K562 (cell line): Measurements from ENCODE around the gene SYNE2.

Source experiments
- EZH2 ChIP-seq: IDR thresholded peaks from 2 replicates; pipeline ENCODE4 v1.6.1; 2012; ENCODE audit warnings: low read depth, mild to moderate bottlenecking, inconsistent platforms, low read length, borderline replicate concordance
- NR2C2 ChIP-seq, 2 experiments: fragments of 200-800 bp in 1 of 2; sonication (Bioruptor generic) in 1 of 2; sonication (generic) in 1 of 2; formaldehyde crosslinking in 1 of 2; IDR thresholded peaks; 2 replicates each; pipeline versions ENCODE4 v1.6.1 to v1.8.0; 2016 to 2022; ENCODE audit warnings: mild to moderate bottlenecking in 1 of 2, missing compliant biosample characterization in 1 of 2, missing genetic modification characterization in 1 of 2, missing genetic modification reagents in 1 of 2
- TF ChIP-seq, protein P1 (sequence below): fragments of 450-650 bp; IDR thresholded peaks from 2 replicates; pipeline ENCODE4 v1.6.1; 2016; ENCODE audit warnings: antibody characterized with exemption

DNA sequence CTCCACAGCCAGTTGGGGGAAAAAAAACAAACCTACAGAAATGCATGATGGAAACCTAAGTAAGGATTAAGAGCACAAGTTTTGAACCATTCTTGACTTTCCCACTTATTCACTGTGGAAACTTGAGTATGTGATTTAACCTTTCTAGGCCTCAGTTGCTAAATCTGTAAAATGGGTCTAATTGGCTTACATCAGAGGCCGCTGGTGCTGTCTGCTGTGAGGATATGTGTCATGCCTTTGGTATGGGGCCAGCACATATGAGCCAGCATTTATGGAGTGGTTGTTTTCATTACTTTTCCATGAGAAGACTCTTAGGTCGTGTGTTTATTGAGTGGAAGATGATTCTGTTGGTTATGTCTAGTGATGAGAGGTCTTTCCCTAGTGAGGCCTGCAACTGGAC is 339.0 kb downstream of the SYNE2 start:
- TF ChIP-seq NR2C2 (CRISPR knock-in tag; IDR thresholded peaks at IDR 0.05) (no peak), NR2C2 (tag; IDR thresholded peaks at IDR 0.05) (no peak), EZH2 (no peak)
- TF ChIP-seq, protein P1, sequence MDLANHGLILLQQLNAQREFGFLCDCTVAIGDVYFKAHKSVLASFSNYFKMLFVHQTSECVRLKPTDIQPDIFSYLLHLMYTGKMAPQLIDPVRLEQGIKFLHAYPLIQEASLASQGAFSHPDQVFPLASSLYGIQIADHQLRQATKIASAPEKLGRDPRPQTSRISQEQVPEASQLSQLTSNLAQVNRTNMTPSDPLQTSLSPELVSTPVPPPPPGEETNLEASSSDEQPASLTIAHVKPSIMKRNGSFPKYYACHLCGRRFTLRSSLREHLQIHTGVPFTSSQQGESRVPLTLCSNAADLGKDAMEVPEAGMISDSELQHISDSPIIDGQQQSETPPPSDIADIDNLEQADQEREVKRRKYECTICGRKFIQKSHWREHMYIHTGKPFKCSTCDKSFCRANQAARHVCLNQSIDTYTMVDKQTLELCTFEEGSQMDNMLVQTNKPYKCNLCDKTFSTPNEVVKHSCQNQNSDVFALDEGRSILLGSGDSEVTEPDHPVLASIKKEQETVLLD: no peak
